NOMO-1 treated with dmso at 0.1 percent for 144 hours (cell line): Measurements from ENCODE around the gene GALNT13.

Experiments
- DNase-seq: peaks from one replicate; lab custom pipeline; 2025; ENCODE audit not compliant: unreplicated experiment; lab: John Stamatoyannopoulos, UW

Gene GALNT13

DNA sequence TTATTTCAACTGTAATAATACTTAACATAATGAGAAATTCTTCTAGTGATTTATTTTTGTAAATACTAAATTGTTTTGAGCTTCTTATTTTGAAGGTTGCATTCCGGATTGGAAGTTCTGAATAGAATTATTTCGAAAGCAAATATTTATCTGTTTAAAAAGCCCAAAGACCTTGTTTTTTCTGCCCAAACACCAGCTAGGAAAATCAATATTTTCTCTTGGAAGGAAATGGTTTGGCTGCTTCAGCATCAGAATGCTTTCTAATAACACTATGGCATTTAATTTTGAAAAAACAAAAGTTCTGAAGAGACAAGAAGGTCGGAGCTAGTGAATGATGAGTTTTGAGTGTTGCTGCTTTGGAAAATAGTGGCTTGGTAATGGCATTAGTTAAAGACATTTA, 522.9 kb downstream of the GALNT13 start:
- DNase-seq, result no peak

DNA sequence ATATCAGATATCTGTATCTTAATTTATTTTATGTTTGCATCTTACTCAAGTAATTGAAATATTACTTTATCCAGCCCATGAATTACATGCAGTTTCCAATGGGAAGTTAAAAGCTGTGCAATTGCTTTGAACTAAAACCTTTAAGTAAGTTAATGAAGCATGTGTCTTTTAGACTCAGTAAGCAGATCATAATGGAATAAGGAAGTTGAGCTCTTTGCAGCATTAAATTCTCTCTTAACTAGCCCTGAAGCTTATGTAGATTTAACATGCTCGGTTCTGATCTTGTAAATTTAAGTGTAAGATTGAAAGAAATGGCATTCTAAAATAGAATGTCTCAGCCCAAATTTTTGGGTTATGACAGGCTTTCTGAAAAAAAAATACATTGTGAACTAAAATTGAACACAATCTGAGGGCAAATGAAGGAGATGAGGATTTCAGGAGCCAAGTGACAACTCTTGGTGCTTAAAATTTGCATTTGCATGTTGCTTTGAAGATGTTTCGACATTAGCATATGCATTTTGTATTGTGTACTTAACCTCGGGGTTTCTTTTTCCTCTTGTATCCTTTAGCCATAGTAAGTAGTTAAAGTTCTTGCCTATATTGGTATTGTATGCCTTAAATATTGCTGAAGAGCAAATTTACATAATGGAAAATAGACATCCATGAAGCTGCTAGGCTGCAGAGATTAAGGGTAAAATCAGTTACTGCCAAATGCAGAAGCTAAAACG, 529.0 kb downstream of the GALNT13 start:
- no peak for DNase-seq

DNA sequence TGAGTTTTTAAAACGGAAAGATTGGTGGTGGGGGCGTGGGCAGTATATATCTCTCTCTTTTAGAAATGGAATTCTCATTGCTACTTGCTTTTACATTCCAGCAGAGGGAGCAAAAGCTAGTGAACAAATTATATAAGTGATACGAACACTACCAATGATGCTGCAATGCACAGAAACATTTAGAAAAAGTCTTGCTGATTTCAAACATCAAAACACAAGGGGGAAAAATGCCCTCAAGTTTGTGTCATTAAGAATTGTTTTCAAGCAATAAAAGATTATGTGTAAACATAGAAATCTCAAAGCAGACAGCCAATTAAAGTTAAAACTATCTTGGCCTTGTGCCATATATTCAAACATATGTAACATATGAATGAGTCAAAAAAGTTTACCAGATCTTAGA, 530.5 kb downstream of the GALNT13 start:
- no peak for DNase-seq

DNA sequence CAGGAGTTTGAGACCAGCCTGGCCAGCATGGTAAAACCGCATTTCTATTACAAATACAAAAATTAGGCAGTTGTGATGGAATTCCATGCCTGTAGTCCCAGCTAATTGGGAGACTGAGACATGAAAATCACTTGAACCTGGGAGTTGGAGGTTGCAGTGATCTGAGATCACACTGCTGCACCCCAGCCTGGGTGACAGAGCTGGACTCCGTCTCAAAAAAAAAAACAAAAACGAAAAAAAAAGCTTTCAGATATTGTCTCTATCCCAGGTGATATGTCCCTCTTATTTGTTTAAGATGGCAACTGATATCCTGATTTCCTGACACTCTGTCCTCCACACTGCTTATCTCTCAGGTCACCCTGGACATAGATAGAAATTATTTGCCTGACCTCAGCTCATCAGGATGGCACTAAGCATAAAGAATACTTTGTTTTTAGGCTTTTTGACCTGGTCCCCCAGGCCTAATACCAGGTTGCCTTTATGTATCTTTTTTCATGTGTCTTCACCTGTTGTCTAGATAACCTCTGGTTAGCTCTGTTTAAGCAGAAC, 531.6 kb downstream of the GALNT13 start:
- no peak for DNase-seq

DNA sequence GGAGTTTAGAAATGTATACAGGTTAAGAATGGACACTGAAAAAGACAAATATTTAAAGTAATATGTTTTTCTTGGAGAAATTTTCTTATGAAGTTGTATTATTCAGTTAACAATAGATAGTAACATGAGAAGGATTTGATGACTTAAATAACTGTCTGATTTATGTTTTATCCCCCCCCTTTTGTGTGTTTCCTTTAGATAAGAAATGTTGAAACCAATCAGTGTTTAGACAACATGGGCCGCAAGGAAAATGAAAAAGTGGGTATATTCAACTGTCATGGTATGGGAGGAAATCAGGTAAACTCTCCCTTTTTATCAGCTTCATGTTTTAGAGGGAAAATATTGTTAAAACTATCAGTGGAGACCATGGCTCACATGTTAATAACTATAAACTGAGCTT, 537.1 kb downstream of the GALNT13 start:
- no peak for DNase-seq

DNA sequence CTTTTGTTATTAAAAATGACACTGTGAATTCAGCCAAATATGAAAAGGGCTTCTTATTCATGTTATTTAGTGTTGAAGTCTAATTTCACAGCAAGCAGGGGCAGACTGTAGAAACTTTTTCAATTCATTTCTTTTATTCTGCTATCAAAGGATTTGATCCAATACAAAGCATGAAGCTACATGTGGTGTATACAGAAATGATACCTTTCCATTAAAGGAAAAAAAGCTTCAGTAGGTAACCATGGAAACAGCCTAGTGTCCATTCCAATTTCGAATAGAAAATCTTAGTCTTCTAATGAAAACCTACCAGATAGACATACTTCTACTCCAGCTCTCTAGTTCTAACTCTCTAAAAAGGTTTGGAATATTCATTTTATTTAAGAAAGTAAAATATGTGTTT, 550.5 kb downstream of the GALNT13 start:
- DNase-seq, result no peak

DNA sequence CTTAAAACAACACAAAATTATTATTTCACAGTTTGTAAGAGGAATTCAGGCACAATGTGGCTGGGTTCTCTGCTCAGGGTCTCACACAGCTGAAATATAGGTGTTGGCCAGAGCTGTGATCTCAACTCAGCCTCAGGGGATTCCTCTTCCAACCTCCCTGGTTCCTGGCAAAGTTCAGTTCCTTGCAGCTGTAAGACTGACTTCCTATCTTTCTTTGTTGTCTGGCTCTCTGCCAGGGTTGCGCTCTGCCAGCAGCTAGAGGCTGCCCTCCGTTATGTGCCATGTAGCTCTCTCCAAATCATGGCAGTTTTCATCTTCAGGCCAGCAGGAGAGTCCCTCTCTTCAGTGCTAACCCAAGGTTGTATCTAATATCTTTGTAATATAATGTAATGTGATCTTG, 554.3 kb downstream of the GALNT13 start:
- no peak for DNase-seq

DNA sequence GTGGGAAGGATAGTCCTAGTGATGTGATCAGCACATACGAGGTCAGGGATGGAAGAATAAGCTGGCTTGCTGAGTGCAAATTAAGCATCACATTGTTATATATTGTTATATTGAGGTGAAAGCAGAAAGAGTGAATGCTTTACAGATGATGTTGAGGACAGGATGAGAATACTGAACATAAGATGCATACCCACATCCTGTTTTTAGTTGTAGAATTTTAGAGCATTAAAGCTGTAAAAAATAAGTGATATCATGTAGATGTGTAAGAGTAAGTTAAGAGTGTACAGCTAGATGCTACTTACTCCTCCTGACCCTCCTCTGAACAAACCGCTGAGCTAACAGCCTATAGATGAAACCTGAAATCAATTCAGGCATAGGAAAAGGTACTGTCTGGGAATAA, 555.7 kb downstream of the GALNT13 start:
- no peak for DNase-seq

DNA sequence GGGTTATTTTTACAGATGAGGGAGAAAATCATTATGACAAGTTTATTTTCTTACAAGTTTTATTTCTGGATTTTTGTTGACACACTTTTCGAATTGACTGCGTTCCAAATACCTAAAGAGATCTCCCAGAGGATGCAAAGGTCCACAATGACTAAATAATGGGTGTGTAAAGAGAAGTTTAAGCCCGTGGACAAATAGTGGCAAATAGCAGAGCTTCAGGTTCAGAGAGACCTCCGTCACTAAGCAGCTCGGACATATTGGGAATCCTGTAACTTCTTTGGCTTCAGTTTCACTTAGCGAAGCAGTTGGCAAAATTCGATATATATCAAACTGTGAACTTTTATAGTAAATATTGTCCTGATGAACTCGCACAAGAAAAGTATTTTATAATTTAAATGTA, 556.3 kb downstream of the GALNT13 start:
- DNase-seq, result no peak

DNA sequence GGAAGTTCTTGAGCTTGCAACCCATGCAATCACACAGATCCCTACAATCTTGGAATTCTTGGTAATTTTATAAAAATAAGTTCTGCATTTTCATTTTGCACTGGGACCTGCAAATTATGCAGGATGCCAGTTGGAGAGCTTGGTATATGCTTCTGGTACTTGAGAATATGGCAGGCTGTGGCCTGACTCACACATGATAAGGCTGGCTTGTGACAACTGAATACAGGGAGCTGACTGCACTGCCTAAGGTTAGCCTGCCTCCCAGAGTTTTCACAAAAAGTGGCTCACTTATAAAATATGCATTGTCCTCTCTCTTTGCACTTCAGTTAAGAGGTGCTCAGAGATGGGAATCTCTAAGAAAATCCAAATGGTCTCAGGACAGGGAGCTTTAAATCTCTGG, 561.3 kb downstream of the GALNT13 start:
- DNase-seq, result no peak

DNA sequence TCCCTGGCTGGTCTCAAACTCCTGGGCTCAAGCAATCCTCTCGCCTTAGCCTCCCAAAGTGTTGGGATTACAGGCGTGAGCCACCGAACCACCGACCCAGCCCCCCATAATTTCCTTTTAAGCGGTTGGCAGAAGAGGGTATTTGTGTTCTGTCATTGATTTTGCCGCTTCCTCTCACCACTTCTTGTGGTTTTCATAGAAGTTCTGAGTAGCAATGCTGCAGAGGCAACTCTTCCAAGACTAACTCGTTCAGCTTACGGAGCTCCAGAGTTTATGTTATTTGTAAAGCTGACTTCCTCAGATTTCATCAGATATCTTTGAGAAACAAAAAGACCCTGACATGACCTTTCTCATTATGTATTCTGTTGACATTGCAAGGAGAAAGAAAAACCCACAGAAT, 565.4 kb downstream of the GALNT13 start:
- no peak for DNase-seq

DNA sequence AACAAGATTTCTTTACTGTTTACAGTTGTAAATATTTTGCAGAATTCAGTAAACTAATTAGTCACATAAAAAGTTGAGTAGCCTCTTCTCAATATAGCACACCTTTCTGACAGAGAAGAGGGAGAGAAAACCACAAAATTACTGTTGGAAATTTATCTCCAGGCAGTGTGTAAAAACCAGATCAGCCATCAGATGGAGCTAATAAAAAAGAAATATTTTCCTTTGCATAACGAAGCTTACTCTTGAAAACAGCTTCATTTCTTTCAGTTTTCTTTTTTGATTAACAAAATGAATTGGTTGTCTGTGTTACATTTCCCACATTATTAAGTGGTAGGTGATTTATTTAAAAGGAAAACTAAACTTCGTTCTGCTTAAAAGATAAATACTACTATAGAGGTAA, 567.4 kb downstream of the GALNT13 start:
- no peak for DNase-seq

DNA sequence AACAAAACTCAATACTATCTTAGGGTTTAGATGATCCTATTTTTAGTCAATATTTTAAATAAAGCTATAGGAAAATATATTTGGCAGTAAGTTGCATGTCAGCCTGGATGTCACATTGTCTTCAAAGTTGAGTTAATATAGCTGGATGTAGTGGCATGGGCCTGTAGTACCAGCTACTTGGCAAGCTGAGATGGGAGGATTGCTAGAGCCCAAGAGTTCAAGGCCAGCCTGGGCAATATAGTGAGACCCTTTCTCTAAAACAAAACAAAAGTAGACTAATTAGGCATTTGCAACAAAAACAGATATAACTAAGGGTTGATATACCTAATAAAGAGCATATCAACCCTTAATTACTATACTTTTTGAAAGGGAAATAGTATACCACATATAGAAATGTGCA, 572.2 kb downstream of the GALNT13 start:
- DNase-seq, result no peak

DNA sequence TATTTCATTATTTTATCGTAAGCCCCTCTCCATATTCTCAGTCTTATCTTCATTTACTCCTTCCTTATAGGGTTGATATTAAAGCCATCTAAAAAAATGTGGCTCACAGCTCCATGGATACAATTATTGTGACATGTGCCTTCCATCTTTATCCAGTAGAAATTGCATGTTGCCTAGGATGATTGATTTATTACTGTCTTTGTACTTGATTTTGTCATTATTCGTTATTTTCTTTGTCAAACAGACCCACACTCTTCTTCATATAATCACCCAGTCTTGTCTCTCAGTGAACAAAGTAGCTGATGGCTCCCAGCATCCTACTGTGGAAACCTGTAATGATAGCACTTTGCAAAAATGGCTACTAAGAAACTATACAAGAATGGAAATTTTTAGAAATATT, 574.6 kb downstream of the GALNT13 start:
- DNase-seq, result no peak

DNA sequence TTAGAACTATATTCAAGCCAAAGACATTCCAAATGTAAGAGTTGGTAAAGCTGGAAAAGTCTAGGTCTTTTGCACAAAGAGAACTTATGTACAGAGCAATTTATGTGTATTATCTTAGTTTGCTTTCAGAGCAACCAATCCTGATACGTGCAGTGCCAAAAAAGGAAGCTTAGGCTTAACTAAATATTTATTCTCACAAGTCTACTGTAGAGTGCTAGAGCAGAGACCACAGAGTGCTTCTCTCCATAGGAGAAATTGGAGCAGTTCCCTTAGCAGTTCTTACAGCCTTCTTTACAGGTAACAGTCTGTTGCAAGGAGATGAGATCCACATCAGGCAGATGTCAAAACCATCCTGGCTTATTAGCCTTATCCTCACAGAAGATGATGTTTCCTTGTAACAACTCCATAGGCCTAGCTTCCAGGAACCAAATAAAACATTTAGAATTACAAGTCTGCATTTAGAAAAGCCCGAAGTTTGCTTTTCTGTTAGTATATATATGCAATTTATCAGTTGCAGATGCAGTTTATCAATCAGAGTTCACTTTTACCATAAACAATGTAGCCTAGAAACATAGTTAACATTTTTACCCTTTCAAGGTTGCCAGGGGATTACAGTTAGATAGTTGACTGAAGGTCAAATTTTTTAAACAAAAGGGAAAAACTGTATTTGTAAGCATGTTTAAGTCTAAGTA, 576.2 kb downstream of the GALNT13 start:
- DNase-seq, result no peak

DNA sequence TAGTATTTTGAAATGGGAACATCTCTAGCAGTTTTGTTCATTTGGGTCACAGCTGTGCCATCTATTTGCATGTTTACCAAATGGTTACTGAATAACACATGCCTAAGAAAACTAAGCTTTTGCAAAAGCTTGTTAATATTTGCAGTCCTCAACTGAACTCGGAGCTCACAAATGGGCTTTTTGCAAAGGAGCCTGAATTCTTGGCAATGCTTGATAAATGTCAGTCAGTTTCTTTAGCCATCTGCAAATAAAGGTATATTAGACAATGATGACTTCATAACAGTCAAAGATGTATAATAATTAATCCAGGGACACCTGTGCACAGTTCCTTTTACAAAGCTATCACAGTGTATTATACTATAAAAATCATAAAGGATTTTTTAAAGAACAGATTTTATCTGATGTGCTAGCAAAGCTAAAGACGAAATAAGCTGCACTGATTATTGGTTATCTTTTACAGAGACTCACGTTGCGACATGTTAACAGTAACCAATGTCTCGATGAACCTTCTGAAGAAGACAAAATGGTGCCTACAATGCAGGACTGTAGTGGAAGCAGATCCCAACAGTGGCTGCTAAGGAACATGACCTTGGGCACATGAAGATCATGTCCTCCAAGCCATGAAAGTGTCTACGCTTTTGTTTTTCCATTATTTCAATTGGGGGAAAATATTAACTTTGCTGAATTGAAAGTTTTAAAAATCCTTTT, 578.4 kb downstream of the GALNT13 start:
- DNase-seq, result no peak

DNA sequence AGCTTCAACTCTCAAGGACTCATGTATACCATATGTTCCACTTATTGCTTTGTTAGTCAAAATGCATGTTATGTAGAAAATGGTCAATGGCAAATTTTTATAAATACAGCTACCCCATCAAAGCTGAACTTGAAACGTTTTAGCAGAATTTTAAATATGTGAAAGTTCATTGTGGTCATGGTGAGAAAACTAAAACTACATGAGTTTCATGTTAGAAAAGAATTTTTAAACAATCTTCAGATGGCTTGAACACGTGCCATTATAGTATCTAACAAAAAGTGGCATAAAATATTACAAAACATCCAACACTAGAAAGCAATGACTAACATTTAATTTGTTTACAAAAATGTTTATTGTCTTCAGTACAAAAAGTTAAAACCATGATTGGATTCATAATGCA, 580.7 kb downstream of the GALNT13 start:
- no peak for DNase-seq

DNA sequence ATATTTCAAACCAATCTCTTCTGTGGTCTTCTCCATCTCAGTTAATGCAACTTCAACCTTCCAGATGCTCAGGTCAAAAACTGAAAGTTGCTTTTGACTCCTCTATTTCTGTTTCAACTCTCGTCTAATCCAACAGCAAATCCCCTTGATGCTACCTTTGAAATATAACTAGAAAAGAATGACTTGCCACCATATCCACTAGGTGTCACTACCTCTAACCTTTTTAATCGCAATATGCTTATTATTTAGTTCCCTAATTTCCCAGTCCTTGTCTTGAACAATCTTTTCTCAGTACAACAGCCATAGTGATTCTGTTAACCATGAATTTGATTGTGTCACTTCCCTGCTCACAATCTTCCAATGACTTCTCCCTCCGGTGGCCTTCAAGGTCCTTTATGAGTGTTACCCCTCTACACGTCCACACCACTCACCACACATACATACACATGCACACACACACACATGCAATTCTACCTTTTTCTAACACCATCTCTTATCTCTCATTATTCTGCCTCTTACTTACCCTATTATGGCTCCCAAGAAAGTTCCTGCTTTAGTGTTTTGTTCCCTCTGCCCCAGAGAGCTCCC, 581.3 kb downstream of the GALNT13 start:
- DNase-seq, result peak; percentile 2

DNA sequence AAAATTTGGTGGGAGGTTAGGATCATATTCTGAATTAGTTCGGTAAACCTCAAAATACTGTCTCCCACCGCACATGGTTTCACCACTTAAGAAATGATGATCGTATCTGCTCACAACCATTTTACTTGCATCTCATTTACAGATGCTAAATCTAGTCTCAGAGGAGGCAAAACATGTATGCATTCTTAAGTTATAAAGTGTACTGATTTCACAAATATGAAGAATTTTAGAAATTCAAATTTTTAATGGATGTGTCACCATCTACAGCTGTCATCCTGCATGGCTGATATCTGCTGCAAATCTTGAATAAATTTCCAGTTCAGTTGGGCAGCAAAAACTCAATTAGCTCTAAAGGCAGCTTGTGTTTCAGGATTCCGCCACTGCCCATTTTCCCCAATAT, 583.4 kb downstream of the GALNT13 start:
- no peak for DNase-seq

DNA sequence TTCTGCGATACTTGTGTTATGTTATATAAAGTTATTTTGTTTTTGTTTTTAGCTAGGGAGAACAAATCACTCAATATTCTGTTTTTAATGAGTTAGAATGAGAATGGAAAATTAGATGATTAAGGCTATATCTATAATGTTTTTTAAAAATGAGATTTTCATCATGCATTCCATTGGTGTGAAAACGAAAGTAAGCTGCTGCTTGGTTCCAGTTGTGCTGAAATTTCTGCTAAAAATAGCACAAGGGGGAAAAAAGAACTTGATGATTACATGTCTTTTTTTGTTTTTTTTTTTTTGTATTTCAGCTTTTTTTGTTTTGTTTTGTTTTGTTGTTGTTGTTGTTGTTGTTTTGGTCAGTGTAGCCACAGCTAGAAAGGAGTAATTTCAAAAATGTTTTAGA, 584.1 kb downstream of the GALNT13 start:
- DNase-seq, result no peak

DNA sequence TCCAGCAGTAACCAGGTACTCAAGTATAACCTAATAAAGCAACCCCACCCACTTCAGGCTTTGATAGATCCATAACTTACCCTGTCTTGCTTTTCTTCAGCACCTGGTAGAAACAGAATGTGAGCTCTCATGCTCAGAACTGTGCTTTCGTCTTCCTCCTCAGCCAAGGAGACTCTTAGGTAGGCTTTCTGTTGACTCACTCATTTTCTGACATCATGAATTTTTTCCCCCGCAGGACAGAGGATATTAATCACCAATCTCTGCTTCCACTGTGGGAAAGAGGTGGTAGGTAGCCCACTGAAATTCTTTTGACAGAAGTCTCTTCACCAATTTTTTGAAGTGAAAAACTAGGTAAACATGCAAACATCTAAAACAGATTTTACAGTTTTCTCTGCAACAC, 585.6 kb downstream of the GALNT13 start:
- no peak for DNase-seq

DNA sequence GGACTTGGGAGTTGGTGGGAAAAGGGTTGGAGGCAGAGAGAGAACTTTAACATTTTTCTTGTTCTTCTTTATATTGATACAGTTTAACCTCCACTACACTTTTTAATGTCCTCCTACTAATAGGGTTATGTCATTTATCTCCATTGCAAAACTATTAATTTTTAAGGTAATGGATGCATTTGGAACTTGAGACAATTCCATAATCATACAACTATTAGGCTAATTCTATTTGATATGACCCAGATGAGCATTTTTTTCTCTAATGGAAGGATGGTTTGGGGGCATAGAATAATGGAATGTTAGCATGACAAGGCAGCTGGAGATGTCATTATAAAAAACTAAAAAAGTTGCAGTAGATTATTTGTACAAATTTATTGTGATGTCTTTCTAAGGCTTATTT, 587.6 kb downstream of the GALNT13 start:
- DNase-seq, result no peak
